GM23248 (cell line): ENCODE data around the gene ATXN7L2. TPM values are rescaled to one million over a fixed set of nuclear protein-coding genes. Genes with fewer than 3 reads are reported as not detected.

ENCODE experiments used
- DNase-seq: peaks from one replicate; pipeline ENCODE4 v3.0.0-alpha.2; 2015
- H2AFZ ChIP-seq: fragments of 200-600 bp; sonication (generic); 2 replicates; pipeline ENCODE4 v1.6.1; 2016; ENCODE audit warnings: antibody characterized with exemption
- H3F3A ChIP-seq: fragments of 200-600 bp; sonication (generic); 2 replicates; pipeline ENCODE4 v1.6.1; 2016; ENCODE audit warnings: mild to moderate bottlenecking, antibody characterized with exemption, mixed run types; ENCODE audit not compliant: insufficient read depth
- H3K27ac ChIP-seq: fragments of 200-600 bp; sonication (generic); 2 replicates; pipeline ENCODE4 v1.5.1; 2016; ENCODE audit warnings: mild to moderate bottlenecking
- H3K27me3 ChIP-seq: fragments of 200-600 bp; sonication (generic); replicated peaks from 2 replicates; pipeline ENCODE4 v1.6.1; 2016; ENCODE audit warnings: mild to moderate bottlenecking; ENCODE audit not compliant: insufficient read depth
- H3K36me3 ChIP-seq: fragments of 200-600 bp; sonication (generic); 2 replicates; pipeline ENCODE4 v1.6.1; 2016; ENCODE audit warnings: low read depth, mild to moderate bottlenecking
- H3K4me1 ChIP-seq: fragments of 200-600 bp; sonication (generic); 2 replicates; pipeline ENCODE4 v1.6.1; 2016; ENCODE audit warnings: mild to moderate bottlenecking; ENCODE audit not compliant: insufficient read depth
- H3K4me2 ChIP-seq: fragments of 200-600 bp; sonication (generic); one replicate; pipeline ENCODE4 v1.6.1; 2016; ENCODE audit warnings: mild to moderate bottlenecking; ENCODE audit not compliant: unreplicated experiment
- H3K4me3 ChIP-seq: fragments of 200-600 bp; sonication (generic); 2 replicates; pipeline ENCODE4 v1.5.1; 2016; ENCODE audit warnings: mild to moderate bottlenecking
- H3K79me2 ChIP-seq: fragments of 200-600 bp; sonication (generic); 2 replicates; pipeline ENCODE4 v1.6.1; 2016; ENCODE audit warnings: mild to moderate bottlenecking; ENCODE audit not compliant: insufficient read depth
- H3K9ac ChIP-seq: fragments of 200-600 bp; sonication (generic); 2 replicates; pipeline ENCODE4 v1.6.1; 2016; ENCODE audit warnings: mild to moderate bottlenecking
- H3K9me2 ChIP-seq: fragments of 200-600 bp; sonication (generic); 2 replicates; pipeline ENCODE4 v1.6.1; 2016; ENCODE audit warnings: mixed run types, mild to moderate bottlenecking, moderate library complexity; ENCODE audit not compliant: insufficient read depth
- H3K9me3 ChIP-seq: fragments of 200-600 bp; sonication (generic); one replicate; pipeline ENCODE4 v1.6.1; 2017; ENCODE audit warnings: low read depth
- H4K20me1 ChIP-seq: fragments of 200-600 bp; sonication (generic); 2 replicates; pipeline ENCODE4 v1.6.0; 2016; ENCODE audit not compliant: insufficient read depth
- EZH2 ChIP-seq: fragments of 200-600 bp; sonication (generic); IDR thresholded peaks from 2 replicates; pipeline ENCODE4 v1.6.1; 2018; ENCODE audit warnings: antibody characterized with exemption, mild to moderate bottlenecking; ENCODE audit not compliant: insufficient read depth, poor library complexity, severe bottlenecking
- EZH2phosphoT487 ChIP-seq: fragments of 200-600 bp; sonication (generic); IDR thresholded peaks from 2 replicates; pipeline ENCODE4 v1.6.1; 2018; ENCODE audit warnings: antibody characterized with exemption, moderate library complexity, mild to moderate bottlenecking, low read depth; ENCODE audit not compliant: insufficient read depth
- WGBS, 2 experiments: methylation state at CpG; one replicate each; pipeline ENCODE4 v1.1.6; 2015 to 2017; ENCODE audit warnings: low lambda C conversion rate in 2 of 2, low coverage in 1 of 2; ENCODE audit errors: missing lambda C conversion rate in 2 of 2; 5-methylcytosine and 5-hydroxymethylcytosine counted together
- in situ Hi-C: fragments of 300-500 bp; cut with MboI; formaldehyde crosslinking; loops from 2 replicates; pipeline ENCODE4 v1.15.0; 2020
- polyA plus RNA-seq: library from polyadenylated mRNA; unstranded; fragments of >200 nt; fragmentation: Nextera tagmentation; extraction: Ambion mirVana; gene quantifications from 2 replicates; pipeline ENCODE4 v1.2.1, GENCODE V29; 2016
- total RNA-seq: library from RNA; depleted of rRNA; stranded (reverse); fragments of >200 nt; shearing (Covaris generic); gene quantifications from 2 replicates; pipeline ENCODE4 v1.2.3, GENCODE V29; 2014

Gene ATXN7L2
- total and polyA plus RNA-seq, 2 experiments from 2014 or later = 2.1 to 3.3 TPM

DNA sequence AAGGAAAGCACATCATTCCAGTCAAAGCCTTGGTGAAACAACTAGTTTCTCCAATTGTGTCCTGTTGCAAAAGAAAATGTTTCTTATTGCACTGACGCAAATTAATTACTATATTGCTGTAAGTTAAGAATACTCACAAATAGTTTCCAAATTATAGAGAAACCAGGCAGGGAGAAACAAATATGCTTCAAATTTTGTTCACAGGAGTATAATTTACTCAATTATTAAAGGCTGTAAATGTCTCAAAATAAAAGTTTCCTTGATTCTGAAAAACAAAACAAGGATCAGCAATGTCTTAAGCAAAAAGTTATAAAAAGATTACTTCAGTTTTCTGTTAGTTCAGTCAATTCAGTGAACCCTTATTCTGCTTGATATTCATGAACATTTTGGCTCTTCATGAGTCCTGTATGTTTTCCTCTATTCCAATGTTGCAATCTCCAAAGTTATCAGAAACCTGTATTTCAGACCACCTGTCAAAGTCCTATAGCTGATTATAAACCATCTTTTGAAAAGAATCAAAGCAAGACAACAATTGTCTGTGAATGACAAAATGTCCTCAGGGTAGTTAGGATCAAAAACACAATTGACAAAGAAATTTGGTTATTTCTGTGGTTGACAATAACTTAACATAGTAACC is 29.1 kb upstream of the ATXN7L2 start:
- Histone ChIP-seq H3K9me3 (no peaks in the 10 kb centered on the region), H3K4me2 (no peak overlapping the region), H3K4me1 (no peaks in the 10 kb centered on the region), H3F3A (no peaks in the 10 kb centered on the region), H3K4me3 (no peak overlapping the region), H4K20me1 (no peaks in the 10 kb centered on the region), H3K27ac (no peak overlapping the region), H2AFZ (no peak overlapping the region), H3K79me2 (no peaks in the 10 kb centered on the region), H3K9me2 (no peaks in the 10 kb centered on the region), H3K27me3 (peaks cover 8% of the 10 kb centered on the region), H3K9ac (no peak overlapping the region), H3K36me3 (no peaks in the 10 kb centered on the region)
- in situ Hi-C loops = no loop called here
- TF ChIP-seq EZH2 (no peak), EZH2phosphoT487 (no peak)
- DNase-seq = no peak
- 73 to 79% methylated on average over 1 of the region's 1 CpG for WGBS, 2 experiments

DNA sequence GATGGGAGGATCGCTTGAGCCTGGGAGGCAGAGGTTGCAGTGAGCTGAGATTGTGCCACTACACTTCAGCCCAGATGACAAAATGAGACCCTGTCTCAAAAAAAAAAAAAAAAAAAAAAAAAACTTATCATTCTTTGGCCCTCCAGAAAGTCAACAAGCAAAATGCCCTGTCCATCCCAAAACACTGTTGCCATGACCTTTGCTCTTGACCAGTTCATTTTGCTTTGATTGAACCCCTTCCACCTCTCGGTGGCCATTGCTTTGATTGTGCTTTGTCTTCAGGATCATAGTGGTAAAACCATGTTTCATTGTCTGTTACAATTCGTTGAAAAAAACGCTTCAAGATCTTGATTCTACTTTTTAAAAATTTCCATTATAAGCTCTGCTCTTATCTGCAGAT is 25.9 kb upstream of the ATXN7L2 start:
- Histone ChIP-seq H3K27ac (no peak overlapping the region), H3F3A (no peaks in the 10 kb centered on the region), H3K9me2 (no peaks in the 10 kb centered on the region), H3K27me3 (peaks cover 13% of the 10 kb centered on the region), H3K9me3 (no peaks in the 10 kb centered on the region), H3K4me2 (no peak overlapping the region), H3K36me3 (no peaks in the 10 kb centered on the region), H3K4me3 (no peak overlapping the region), H2AFZ (no peak overlapping the region), H3K4me1 (no peaks in the 10 kb centered on the region), H4K20me1 (no peaks in the 10 kb centered on the region), H3K9ac (no peak overlapping the region), H3K79me2 (no peaks in the 10 kb centered on the region)
- DNase-seq = no peak
- no peak for TF ChIP-seq EZH2phosphoT487
- TF ChIP-seq EZH2 = no peak
- in situ Hi-C loops = no loop called here
- 54 to 56% methylated on average over 4 of the region's 4 CpGs for WGBS, 2 experiments

DNA sequence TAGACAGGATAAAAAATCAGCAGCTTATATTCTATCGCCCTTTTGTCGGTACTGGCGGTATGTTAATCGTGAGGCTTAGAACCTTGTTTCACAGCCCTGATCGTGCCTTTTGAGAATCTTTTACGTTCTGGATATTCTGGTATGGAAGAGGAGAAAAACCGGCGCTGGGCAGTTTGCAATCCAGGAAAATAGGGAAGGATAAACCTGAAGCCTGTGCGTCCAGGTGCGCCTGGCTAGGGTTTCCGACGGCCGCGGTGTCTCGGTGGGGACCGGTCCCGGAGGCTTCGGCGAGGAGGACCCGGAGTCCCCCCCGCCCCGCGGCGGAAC is 17.6 kb upstream of the ATXN7L2 start:
- Histone ChIP-seq H2AFZ (peak overlapping the region; percentile 81), H4K20me1 (no peaks in the 10 kb centered on the region), H3K27ac (no peak overlapping the region), H3K36me3 (no peaks in the 10 kb centered on the region), H3K9ac (peak overlapping the region; percentile 52), H3K9me2 (no peaks in the 10 kb centered on the region), H3K9me3 (no peaks in the 10 kb centered on the region), H3F3A (no peaks in the 10 kb centered on the region), H3K4me3 (peak overlapping the region; percentile 66), H3K79me2 (no peaks in the 10 kb centered on the region), H3K4me1 (no peaks in the 10 kb centered on the region), H3K4me2 (peak overlapping the region; percentile 67), H3K27me3 (peaks cover 70% of the 10 kb centered on the region)
- in situ Hi-C loops = no loop called here
- 2 to 4% methylated on average over 9 to 24 of the region's 24 CpGs for WGBS, 2 experiments
- TF ChIP-seq EZH2phosphoT487 (no peak), EZH2 (no peak)
- peak; percentile 33 for DNase-seq

DNA sequence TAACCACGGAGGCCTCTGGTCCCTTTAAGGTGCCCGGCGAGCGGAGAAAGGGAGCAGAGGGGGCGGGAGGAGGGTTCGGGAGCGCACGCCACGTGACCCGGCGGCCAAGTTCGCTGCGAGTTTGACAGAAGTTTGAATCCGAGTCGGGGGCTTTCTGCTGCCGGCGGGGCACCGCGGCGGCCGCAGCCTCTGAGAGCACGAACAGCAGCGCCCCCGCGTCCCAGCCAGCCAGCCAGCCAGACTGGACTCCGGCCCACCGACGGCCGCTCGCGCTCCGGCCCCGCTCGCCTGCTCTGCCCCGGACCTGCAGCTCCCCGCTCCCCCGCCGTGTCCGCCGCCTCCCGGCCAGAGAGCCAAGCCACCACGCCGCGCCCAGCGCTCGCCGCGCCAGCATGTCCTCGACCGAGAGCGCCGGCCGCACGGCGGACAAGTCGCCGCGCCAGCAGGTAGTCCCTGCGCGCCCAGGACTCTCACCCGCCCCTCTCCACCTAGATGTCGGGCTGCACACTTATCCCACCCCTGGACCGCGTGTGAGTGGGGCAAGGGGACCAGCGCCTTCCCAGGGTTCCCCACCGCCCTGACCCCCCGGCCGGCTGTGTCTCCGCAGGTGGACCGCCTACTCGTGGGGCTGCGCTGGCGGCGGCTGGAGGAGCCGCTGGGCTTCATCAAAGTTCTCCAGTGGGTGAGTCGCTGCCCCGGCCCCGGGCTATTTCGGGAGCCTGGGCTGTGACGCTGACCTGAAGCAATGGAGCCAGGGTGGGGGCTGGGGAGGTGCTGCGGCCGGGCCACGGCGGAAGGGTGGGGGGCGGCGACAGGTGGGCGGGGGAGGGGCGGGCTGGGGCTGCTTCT is 17.0 kb upstream of the ATXN7L2 start, which contains the start of gene SYPL2:
Gene SYPL2, plus strand, starts transcription at position 95 of the 849 bp plus-strand sequence. Its CDS starts 298 bp downstream, at position 393.
- WGBS, 2 experiments = 4 to 5% methylated on average over 42 to 69 of the region's 88 CpGs
- H3K4me1 ChIP-seq = no peaks in the 10 kb centered on the region
- peak within 1 kb of the TSS; percentile 81 for H2AFZ ChIP-seq
- no peaks in the 10 kb centered on the region for H3F3A ChIP-seq
- H3K27me3 ChIP-seq = peaks cover 74% of the 10 kb centered on the region
- H3K4me3 ChIP-seq = peak within 1 kb of the TSS; percentile 66
- H3K4me2 ChIP-seq = peak within 1 kb of the TSS; percentile 67
- H3K9me2 ChIP-seq = no peaks in the 10 kb centered on the region
- no peak within 1 kb of the TSS for H3K27ac ChIP-seq
- H3K36me3 ChIP-seq = no peaks in the 10 kb centered on the region
- peak within 1 kb of the TSS; percentile 52 for H3K9ac ChIP-seq
- no peaks in the 10 kb centered on the region for H3K79me2 ChIP-seq
- TF ChIP-seq EZH2phosphoT487 (no peak), EZH2 (peak; percentile 39)
- H3K9me3 ChIP-seq = no peaks in the 10 kb centered on the region
- in situ Hi-C loops = no loop called here
- no peaks in the 10 kb centered on the region for H4K20me1 ChIP-seq
- peak; percentile 64 for DNase-seq
